Adipose tissue (tissue), 3 donors: Measurements from ENCODE around the gene STXBP6. TPM values are rescaled to one million over a fixed set of nuclear protein-coding genes. Genes with fewer than 3 reads are reported as not detected.
"Not testable (repeated sequence)": the region's sequence is repeated elsewhere in the genome, so short reads cannot be mapped to it uniquely, and the experiment has no call there.

Experiments
- H3K27ac ChIP-seq: one replicate; pipeline ENCODE4 v1.5.1; 2013; ENCODE audit warnings: low read depth, low read length
- WGBS, 3 donors: extraction: QIAGEN DNeasy Blood & Tissue Kit; methylation state at CpG; one replicate each; pipeline ENCODE4 v1.1.7; 2013; 5-methylcytosine and 5-hydroxymethylcytosine counted together
- polyA plus RNA-seq, 3 donors: library from polyadenylated mRNA; stranded (reverse); fragments of 200-250 nt; gene quantifications; one replicate each; pipeline ENCODE4 v1.2.3, GENCODE V29; 2013
- donor health status: healthy with polysubstance abuse.
- donor health status: Bipolar disorder and iron deficiency.
- donor health status: healthy.

Gene STXBP6
- polyA plus RNA-seq, 3 donors = 3.3 to 31.2 (median 11.4) TPM

GRCh38 chr14:24974591-24975374, 75.2 kb downstream of the STXBP6 start:
- H3K27ac ChIP-seq = no peak overlapping the region
- WGBS, 3 donors = 23 to 72% (median 59%) methylated on average over 2 of the region's 2 CpGs

GRCh38 chr14:24972844-24973243, 77.1 kb downstream of the STXBP6 start:
- H3K27ac ChIP-seq = no peak overlapping the region

GRCh38 chr14:24971255-24971654, 78.7 kb downstream of the STXBP6 start:
- H3K27ac ChIP-seq = no peak overlapping the region

More at GRCh38 chr14:24972844-24973243, 77.1 kb downstream of the STXBP6 start:
- WGBS, 3 donors = 78 to 96% (median 94%) methylated on average over 3 of the region's 3 CpGs

GRCh38 chr14:24966579-24966964, 83.4 kb downstream of the STXBP6 start:
- no peak overlapping the region for H3K27ac ChIP-seq
- WGBS, 3 donors = 42 to 94% (median 88%) methylated on average over 1 of the region's 1 CpG

- H3K27ac ChIP-seq = no peak overlapping the region
- WGBS, 3 donors = 8 to 32% (median 20%) methylated on average over 3 of the region's 3 CpGs
Measured at GRCh38 chr14:24965934-24966578, 83.9 kb downstream of the STXBP6 start.

- 42 to 92% (median 89%) methylated on average over 1 of the region's 1 CpG for WGBS, 3 donors
- no peak overlapping the region for H3K27ac ChIP-seq
Measured at GRCh38 chr14:24965578-24965933, 84.4 kb downstream of the STXBP6 start.

- 43 to 63% (median 52%) methylated on average over 2 of the region's 2 CpGs for WGBS, 3 donors
- no peak overlapping the region for H3K27ac ChIP-seq
Measured at GRCh38 chr14:24964591-24964990, 85.4 kb downstream of the STXBP6 start.

GRCh38 chr14:24964048-24964447, 85.9 kb downstream of the STXBP6 start:
- 78 to 96% (median 91%) methylated on average over 2 of the region's 2 CpGs for WGBS, 3 donors
- H3K27ac ChIP-seq = no peak overlapping the region

GRCh38 chr14:24962118-24962517, 87.8 kb downstream of the STXBP6 start:
- 92 to 96% (median 96%) methylated on average over 6 of the region's 6 CpGs for WGBS, 3 donors
- H3K27ac ChIP-seq = not testable (repeated sequence)

GRCh38 chr14:24960816-24961215, 89.1 kb downstream of the STXBP6 start:
- WGBS, 3 donors = 47 to 59% (median 47%) methylated on average over 2 of the region's 2 CpGs
- H3K27ac ChIP-seq = no peak overlapping the region

- 9 to 40% (median 34%) methylated on average over 1 of the region's 1 CpG for WGBS, 3 donors
- no peak overlapping the region for H3K27ac ChIP-seq
Measured at GRCh38 chr14:24959791-24960331, 90.1 kb downstream of the STXBP6 start.

GRCh38 chr14:24958271-24958670, 91.7 kb downstream of the STXBP6 start:
- no peak overlapping the region for H3K27ac ChIP-seq
- WGBS, 3 donors = 44 to 59% (median 45%) methylated on average over 1 of the region's 1 CpG

- WGBS, 3 donors = 88 to 97% (median 94%) methylated on average over 1 of the region's 1 CpG
- H3K27ac ChIP-seq = no peak overlapping the region
Measured at GRCh38 chr14:24957814-24958213, 92.1 kb downstream of the STXBP6 start.

GRCh38 chr14:24956104-24956503, 93.8 kb downstream of the STXBP6 start:
- H3K27ac ChIP-seq = no peak overlapping the region
- WGBS, 3 donors = 88 to 97% (median 91%) methylated on average over 4 of the region's 4 CpGs

- no peak overlapping the region for H3K27ac ChIP-seq
- 92 to 100% (median 94%) methylated on average over 2 of the region's 2 CpGs for WGBS, 3 donors
Measured at GRCh38 chr14:24954700-24955037, 95.3 kb downstream of the STXBP6 start.

GRCh38 chr14:24954037-24954699, 95.8 kb downstream of the STXBP6 start:
- WGBS, 3 donors = 83 to 90% (median 87%) methylated on average over 4 of the region's 4 CpGs
- no peak overlapping the region for H3K27ac ChIP-seq

- WGBS, 3 donors = 86 to 91% (median 89%) methylated on average over 8 of the region's 8 CpGs
- no peak overlapping the region for H3K27ac ChIP-seq
Measured at GRCh38 chr14:24952851-24953666, 96.9 kb downstream of the STXBP6 start.

- 89 to 97% (median 95%) methylated on average over 1 of the region's 1 CpG for WGBS, 3 donors
- no peak overlapping the region for H3K27ac ChIP-seq
Measured at GRCh38 chr14:24948261-24948847, 101.6 kb downstream of the STXBP6 start.
